ENCODE data around the gene LSP1.
"Not testable (repeated sequence)": the region's sequence is repeated elsewhere in the genome, so short reads cannot be mapped to it uniquely, and the experiment has no call there.

GRCh38 chr11:1939788-1940187, 86.9 kb downstream of the LSP1 start:
- not testable (repeated sequence) for TF ChIP-seq CTCF (conservative IDR thresholded peaks at IDR 0.05; ENCODE audit: low read depth, low read length); EZH2 (IDR thresholded peaks at IDR 0.05; ENCODE audit: borderline replicate concordance, low read depth, low read length, poor library complexity, severe bottlenecking)

All from A673 (cell line).